ENCODE results near the gene LRMDA.

Gene LRMDA

GRCh38 chr10:75425291-75426079 is 5.9 kb upstream of the LRMDA start:
- DNase-seq = no peak

- DNase-seq = no peak
Observed at GRCh38 chr10:75426880-75427279, 4.5 kb upstream of the LRMDA start.

- DNase-seq = no peak
Observed at GRCh38 chr10:75427951-75428350, 3.5 kb upstream of the LRMDA start.

- no peak for DNase-seq
Observed at GRCh38 chr10:75428434-75429158, 2.8 kb upstream of the LRMDA start.

- DNase-seq = no peak
Observed at GRCh38 chr10:75429159-75429827, 2.1 kb upstream of the LRMDA start.

- no peak for DNase-seq
Observed at GRCh38 chr10:75430000-75430763, 1.2 kb upstream of the LRMDA start.

- no peak for DNase-seq
Observed at GRCh38 chr10:75432176-75432575, 752 bp downstream of the LRMDA start.

- no peak for DNase-seq
Observed at GRCh38 chr10:75432763-75433162, 1.3 kb downstream of the LRMDA start.

- no peak for DNase-seq
Observed at GRCh38 chr10:75433216-75433615, 1.8 kb downstream of the LRMDA start.

- DNase-seq = no peak
Observed at GRCh38 chr10:75434291-75434690, 2.9 kb downstream of the LRMDA start.

GRCh38 chr10:75435291-75435690 is 3.9 kb downstream of the LRMDA start:
- DNase-seq = no peak

- DNase-seq = no peak
Observed at GRCh38 chr10:75436896-75437295, 5.5 kb downstream of the LRMDA start.

GRCh38 chr10:75437693-75438092 is 6.3 kb downstream of the LRMDA start:
- no peak for DNase-seq

GRCh38 chr10:75438275-75438674 is 6.9 kb downstream of the LRMDA start:
- DNase-seq = no peak

- no peak for DNase-seq
Observed at GRCh38 chr10:75439811-75440210, 8.4 kb downstream of the LRMDA start.

GRCh38 chr10:75440271-75440793 is 8.9 kb downstream of the LRMDA start:
- no peak for DNase-seq

GRCh38 chr10:75441196-75441595 is 9.8 kb downstream of the LRMDA start:
- no peak for DNase-seq

- no peak for DNase-seq
Observed at GRCh38 chr10:75441682-75442081, 10.3 kb downstream of the LRMDA start.

GRCh38 chr10:75443362-75443761 is 11.9 kb downstream of the LRMDA start:
- no peak for DNase-seq

- DNase-seq = no peak
Observed at GRCh38 chr10:75444781-75445386, 13.5 kb downstream of the LRMDA start.

- no peak for DNase-seq
Observed at GRCh38 chr10:75446508-75446907, 15.1 kb downstream of the LRMDA start.

- no peak for DNase-seq
Observed at GRCh38 chr10:75448166-75448565, 16.7 kb downstream of the LRMDA start.

All from NCI-H2081 treated with DMSO at 0.1 percent for 48 hours (cell line).